ENCODE data around the gene DNAJC4. TPM values are rescaled to one million over a fixed set of nuclear protein-coding genes. Genes with fewer than 3 reads are reported as not detected.
A peak's percentile ranks its signal among the peaks of the same experiment; 100 is the strongest.

Gene DNAJC4
- total RNA-seq, 1 experiment from 2014 or later: 11.9 TPM

GRCh38 chr11:64229090-64229743, 1.1 kb upstream of the DNAJC4 start:
- H3K27ac ChIP-seq: no peak overlapping the region
- 0 out of 2 replicates have a peak, but pooled peaks cover 5% of the 10 kb centered on the region for H3K9me3 ChIP-seq (replicated peaks)
- H3K27me3 ChIP-seq (replicated peaks): no peaks in the 10 kb centered on the region
- peaks cover 52% of the 10 kb centered on the region for H3K4me1 ChIP-seq (replicated peaks)
- H3K36me3 ChIP-seq: peaks cover 31% of the 10 kb centered on the region
- no peak for DNase-seq (ENCODE audit: low read depth in 1 of 2, low spot score in 2 of 2)
- H3K4me3 ChIP-seq: no peak overlapping the region

DNA sequence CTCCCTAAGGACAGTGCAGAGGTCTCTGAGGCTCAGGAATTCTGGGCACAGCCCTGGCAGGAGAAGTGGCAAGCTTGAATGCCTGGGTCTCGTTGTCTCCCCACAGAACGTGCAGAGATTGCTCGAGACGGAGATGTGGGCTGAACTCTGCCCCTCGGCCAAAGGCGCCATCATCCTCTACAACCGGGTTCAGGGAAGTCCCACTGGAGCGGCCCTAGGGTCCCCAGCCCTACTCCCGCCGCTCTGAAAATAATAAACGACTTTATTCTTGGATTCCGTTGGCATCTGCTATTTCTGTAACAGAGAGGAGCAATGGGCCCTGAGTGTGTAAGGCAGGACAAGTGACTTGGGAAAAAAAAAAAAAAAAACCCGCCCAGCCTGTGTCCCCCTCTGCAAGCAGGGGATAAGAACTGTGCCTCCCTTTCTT, 591 bp upstream of the DNAJC4 start:
- peak overlapping the region; percentile 66 for H3K4me3 ChIP-seq
- 0 out of 2 replicates have a peak, but pooled peaks cover 5% of the 10 kb centered on the region for H3K9me3 ChIP-seq (replicated peaks)
- H3K27ac ChIP-seq: no peak overlapping the region
- peaks cover 26% of the 10 kb centered on the region for H3K36me3 ChIP-seq
- DNase-seq (ENCODE audit: low read depth in 1 of 2, low spot score in 2 of 2): no peak
- H3K4me1 ChIP-seq (replicated peaks): peaks cover 49% of the 10 kb centered on the region
- H3K27me3 ChIP-seq (replicated peaks): no peaks in the 10 kb centered on the region

DNA sequence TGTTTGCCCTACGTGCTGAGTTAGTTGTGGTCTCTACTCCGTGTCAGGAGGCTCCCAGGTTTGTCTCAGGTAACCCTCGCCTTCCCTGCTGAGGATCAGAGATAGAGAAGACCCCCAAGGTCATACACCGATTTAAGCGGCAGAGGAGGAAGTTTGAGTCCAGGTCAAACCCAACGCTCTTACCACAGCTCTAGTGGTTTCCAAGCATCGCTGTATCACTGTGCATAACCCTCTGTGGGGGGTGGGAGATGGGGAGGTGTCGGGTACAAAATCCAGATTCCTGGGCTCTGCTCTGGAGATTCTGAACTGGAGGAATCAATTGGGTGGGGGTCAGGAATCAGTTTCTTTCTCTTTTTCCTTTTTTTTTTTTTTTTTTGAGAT, 627 bp downstream of the DNAJC4 start:
- 0 out of 2 replicates have a peak, but pooled peaks cover 5% of the 10 kb centered on the region for H3K9me3 ChIP-seq (replicated peaks)
- H3K36me3 ChIP-seq: peaks cover 34% of the 10 kb centered on the region
- H3K4me1 ChIP-seq (replicated peaks): peaks cover 47% of the 10 kb centered on the region
- H3K27ac ChIP-seq: peak overlapping the region; percentile 35
- no peak for DNase-seq (ENCODE audit: low read depth in 1 of 2, low spot score in 2 of 2)
- H3K4me3 ChIP-seq: peak overlapping the region; percentile 66
- no peaks in the 10 kb centered on the region for H3K27me3 ChIP-seq (replicated peaks)

GRCh38 chr11:64231546-64231945, 1.2 kb downstream of the DNAJC4 start:
- H3K4me3 ChIP-seq: no peak overlapping the region
- H3K36me3 ChIP-seq: peaks cover 33% of the 10 kb centered on the region
- H3K27ac ChIP-seq: no peak overlapping the region
- no peak for DNase-seq (ENCODE audit: low read depth in 1 of 2, low spot score in 2 of 2)
- H3K9me3 ChIP-seq (replicated peaks): 0 out of 2 replicates have a peak, but pooled peaks cover 4% of the 10 kb centered on the region
- peaks cover 44% of the 10 kb centered on the region for H3K4me1 ChIP-seq (replicated peaks)
- no peaks in the 10 kb centered on the region for H3K27me3 ChIP-seq (replicated peaks)

DNA sequence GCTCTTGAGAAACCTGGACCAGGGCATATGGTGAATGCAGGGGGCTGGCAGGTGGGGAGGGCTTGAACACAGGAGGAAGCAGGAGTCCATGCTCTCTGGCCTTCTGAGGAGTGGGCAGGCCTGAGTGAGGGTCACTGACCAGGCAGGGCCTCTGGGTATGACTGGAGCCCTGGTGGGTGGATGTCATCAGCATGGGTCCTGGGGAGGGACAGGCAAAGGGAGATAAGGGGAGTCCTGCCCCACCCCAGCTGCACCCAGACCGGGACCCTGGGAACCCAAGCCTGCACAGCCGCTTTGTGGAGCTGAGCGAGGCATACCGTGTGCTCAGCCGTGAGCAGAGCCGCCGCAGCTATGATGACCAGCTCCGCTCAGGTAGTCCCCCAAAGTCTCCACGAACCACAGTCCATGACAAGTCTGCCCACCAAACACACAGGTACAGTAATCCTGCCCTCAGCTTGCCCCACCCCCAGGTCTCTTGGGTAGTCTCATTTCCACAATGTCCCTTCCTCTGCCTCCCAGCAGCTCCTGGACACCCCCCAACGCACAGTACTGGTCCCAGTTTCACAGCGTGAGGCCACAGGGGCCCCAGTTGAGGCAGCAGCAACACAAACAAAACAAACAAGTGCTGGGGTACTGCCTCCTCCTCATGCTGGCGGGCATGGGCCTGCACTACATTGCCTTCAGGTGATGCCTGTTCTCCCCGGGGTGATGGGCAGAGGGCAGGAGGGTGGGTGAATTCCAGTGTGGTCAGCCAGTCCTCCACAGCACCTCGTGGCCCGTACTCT, 2.0 kb downstream of the DNAJC4 start:
- no peak overlapping the region for H3K27ac ChIP-seq
- peaks cover 27% of the 10 kb centered on the region for H3K36me3 ChIP-seq
- DNase-seq (ENCODE audit: low read depth in 1 of 2, low spot score in 2 of 2): no peak
- no peaks in the 10 kb centered on the region for H3K27me3 ChIP-seq (replicated peaks)
- no peak overlapping the region for H3K4me3 ChIP-seq
- no peaks in the 10 kb centered on the region for H3K9me3 ChIP-seq (replicated peaks)
- peaks cover 36% of the 10 kb centered on the region for H3K4me1 ChIP-seq (replicated peaks)

GRCh38 chr11:64232967-64233315, 2.6 kb downstream of the DNAJC4 start:
- Histone ChIP-seq H3K9me3 (replicated peaks) (no peaks in the 10 kb centered on the region), H3K4me1 (replicated peaks) (peaks cover 34% of the 10 kb centered on the region), H3K36me3 (peaks cover 32% of the 10 kb centered on the region), H3K27ac (no peak overlapping the region), H3K27me3 (replicated peaks) (no peaks in the 10 kb centered on the region), H3K4me3 (no peak overlapping the region)
- no peak for DNase-seq (ENCODE audit: low read depth in 1 of 2, low spot score in 2 of 2)

- DNase-seq (ENCODE audit: low read depth in 1 of 2, low spot score in 2 of 2): peak in 1 of 2 experiments; percentile 39
These were observed 3.7 kb downstream of the DNAJC4 start, which contains the start of gene VEGFB for GRCh38 chr11:64233913-64234586. VEGFB (plus strand) TSS chr11:64234584; CDS start chr11:64234834, 250 bp downstream.

DNA sequence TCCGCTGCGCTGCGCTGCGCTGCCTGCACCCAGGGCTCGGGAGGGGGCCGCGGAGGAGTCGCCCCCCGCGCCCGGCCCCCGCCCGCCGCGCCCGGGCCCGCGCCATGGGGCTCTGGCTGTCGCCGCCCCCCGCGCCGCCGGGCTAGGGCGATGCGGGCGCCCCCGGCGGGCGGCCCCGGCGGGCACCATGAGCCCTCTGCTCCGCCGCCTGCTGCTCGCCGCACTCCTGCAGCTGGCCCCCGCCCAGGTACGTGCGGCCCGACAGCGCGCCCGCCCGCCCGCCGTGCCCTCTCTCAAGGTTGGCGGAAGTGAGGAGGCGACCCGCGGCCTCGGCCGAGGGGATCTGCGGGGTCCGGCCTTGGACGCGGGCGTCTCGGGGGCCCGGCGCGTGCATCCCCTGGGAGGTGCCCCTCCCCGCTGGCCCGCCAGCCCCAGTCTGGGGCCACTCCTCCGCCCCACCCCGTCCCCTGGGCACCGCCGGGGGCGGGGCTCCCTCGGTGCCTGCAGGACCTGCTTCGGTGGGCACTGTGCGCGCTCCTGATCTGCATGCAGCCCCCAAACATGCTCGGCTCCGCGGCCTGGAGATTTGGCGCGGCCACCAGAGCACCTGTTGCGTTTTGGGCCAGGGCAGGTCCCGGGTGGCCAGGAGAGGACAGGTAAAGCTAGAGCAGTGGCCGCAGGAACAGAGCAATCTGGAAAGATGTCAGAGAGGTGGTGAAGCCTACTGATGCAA, 4.5 kb downstream of the DNAJC4 start:
- Histone ChIP-seq H3K4me1 (replicated peaks) (peaks cover 27% of the 10 kb centered on the region), H3K36me3 (peaks cover 24% of the 10 kb centered on the region), H3K27ac (no peak overlapping the region), H3K27me3 (replicated peaks) (no peaks in the 10 kb centered on the region), H3K9me3 (replicated peaks) (no peaks in the 10 kb centered on the region), H3K4me3 (peak overlapping the region; percentile 79)
- DNase-seq (ENCODE audit: low read depth in 1 of 2, low spot score in 2 of 2): peak in 1 of 2 experiments; percentile 53

More at GRCh38 chr11:64233913-64234586, 3.7 kb downstream of the DNAJC4 start, which contains the start of gene VEGFB:
- Histone ChIP-seq H3K4me3 (peak within 1 kb of the TSS; percentile 79), H3K27ac (no peak within 1 kb of the TSS), H3K36me3 (peaks cover 31% of the 10 kb centered on the region), H3K27me3 (replicated peaks) (no peaks in the 10 kb centered on the region), H3K4me1 (replicated peaks) (peaks cover 34% of the 10 kb centered on the region), H3K9me3 (replicated peaks) (no peaks in the 10 kb centered on the region)

- H3K36me3 ChIP-seq: peaks cover 32% of the 10 kb centered on the region
- peaks cover 28% of the 10 kb centered on the region for H3K4me1 ChIP-seq (replicated peaks)
- H3K9me3 ChIP-seq (replicated peaks): no peaks in the 10 kb centered on the region
- DNase-seq (ENCODE audit: low read depth in 1 of 2, low spot score in 2 of 2): no peak
- peak overlapping the region; percentile 79 for H3K4me3 ChIP-seq
- H3K27ac ChIP-seq: no peak overlapping the region
- no peaks in the 10 kb centered on the region for H3K27me3 ChIP-seq (replicated peaks)
These were observed 5.3 kb downstream of the DNAJC4 start for GRCh38 chr11:64235437-64236161.

DNA sequence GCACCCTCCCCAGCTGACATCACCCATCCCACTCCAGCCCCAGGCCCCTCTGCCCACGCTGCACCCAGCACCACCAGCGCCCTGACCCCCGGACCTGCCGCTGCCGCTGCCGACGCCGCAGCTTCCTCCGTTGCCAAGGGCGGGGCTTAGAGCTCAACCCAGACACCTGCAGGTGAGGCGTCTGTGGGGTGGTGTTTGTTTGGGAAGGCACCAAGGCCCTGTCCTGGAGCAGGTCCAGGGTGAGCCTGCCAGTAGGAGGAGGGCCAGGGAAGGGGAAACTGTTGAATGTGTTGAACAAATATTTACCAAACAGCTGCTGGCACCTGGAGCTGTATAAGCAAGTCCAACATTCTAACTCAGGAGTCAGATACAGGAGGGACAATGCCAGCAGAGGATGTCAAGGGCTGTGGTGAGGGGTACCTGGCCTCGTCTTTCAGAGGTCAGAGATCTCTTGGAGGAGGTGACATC, 7.2 kb downstream of the DNAJC4 start:
- Histone ChIP-seq H3K27ac (no peak overlapping the region), H3K9me3 (replicated peaks) (no peaks in the 10 kb centered on the region), H3K27me3 (replicated peaks) (no peaks in the 10 kb centered on the region), H3K4me3 (no peak overlapping the region), H3K4me1 (replicated peaks) (peaks cover 32% of the 10 kb centered on the region), H3K36me3 (peaks cover 40% of the 10 kb centered on the region)
- no peak for DNase-seq (ENCODE audit: low read depth in 1 of 2, low spot score in 2 of 2)

GRCh38 chr11:64238076-64238475, 7.7 kb downstream of the DNAJC4 start:
- Histone ChIP-seq H3K36me3 (peaks cover 45% of the 10 kb centered on the region), H3K27ac (no peak overlapping the region), H3K9me3 (replicated peaks) (no peaks in the 10 kb centered on the region), H3K27me3 (replicated peaks) (no peaks in the 10 kb centered on the region), H3K4me1 (replicated peaks) (peaks cover 38% of the 10 kb centered on the region), H3K4me3 (no peak overlapping the region)
- no peak for DNase-seq (ENCODE audit: low read depth in 1 of 2, low spot score in 2 of 2)

- peaks cover 39% of the 10 kb centered on the region for H3K4me1 ChIP-seq (replicated peaks)
These were observed 8.7 kb downstream of the DNAJC4 start for GRCh38 chr11:64238999-64239398.

More at GRCh38 chr11:64238999-64239398, 8.7 kb downstream of the DNAJC4 start:
- Histone ChIP-seq H3K27ac (no peak overlapping the region), H3K27me3 (replicated peaks) (no peaks in the 10 kb centered on the region), H3K9me3 (replicated peaks) (no peaks in the 10 kb centered on the region), H3K36me3 (peaks cover 53% of the 10 kb centered on the region), H3K4me3 (no peak overlapping the region)
- no peak for DNase-seq (ENCODE audit: low read depth in 1 of 2, low spot score in 2 of 2)

All from SJSA1 (cell line).